HG02610 (cell line): Measurements from ENCODE around the gene B4GALT7.
"Not testable (repeated sequence)": the region's sequence is repeated elsewhere in the genome, so short reads cannot be mapped to it uniquely, and the experiment has no call there.

Experiments
- ATAC-seq: cut with Tn5 transposase; IDR thresholded peaks from one replicate; pipeline ENCODE4 v1.9.1; 2021; ENCODE audit warnings: mild to moderate bottlenecking, moderate library complexity; ENCODE audit not compliant: unreplicated experiment

Gene B4GALT7

DNA sequence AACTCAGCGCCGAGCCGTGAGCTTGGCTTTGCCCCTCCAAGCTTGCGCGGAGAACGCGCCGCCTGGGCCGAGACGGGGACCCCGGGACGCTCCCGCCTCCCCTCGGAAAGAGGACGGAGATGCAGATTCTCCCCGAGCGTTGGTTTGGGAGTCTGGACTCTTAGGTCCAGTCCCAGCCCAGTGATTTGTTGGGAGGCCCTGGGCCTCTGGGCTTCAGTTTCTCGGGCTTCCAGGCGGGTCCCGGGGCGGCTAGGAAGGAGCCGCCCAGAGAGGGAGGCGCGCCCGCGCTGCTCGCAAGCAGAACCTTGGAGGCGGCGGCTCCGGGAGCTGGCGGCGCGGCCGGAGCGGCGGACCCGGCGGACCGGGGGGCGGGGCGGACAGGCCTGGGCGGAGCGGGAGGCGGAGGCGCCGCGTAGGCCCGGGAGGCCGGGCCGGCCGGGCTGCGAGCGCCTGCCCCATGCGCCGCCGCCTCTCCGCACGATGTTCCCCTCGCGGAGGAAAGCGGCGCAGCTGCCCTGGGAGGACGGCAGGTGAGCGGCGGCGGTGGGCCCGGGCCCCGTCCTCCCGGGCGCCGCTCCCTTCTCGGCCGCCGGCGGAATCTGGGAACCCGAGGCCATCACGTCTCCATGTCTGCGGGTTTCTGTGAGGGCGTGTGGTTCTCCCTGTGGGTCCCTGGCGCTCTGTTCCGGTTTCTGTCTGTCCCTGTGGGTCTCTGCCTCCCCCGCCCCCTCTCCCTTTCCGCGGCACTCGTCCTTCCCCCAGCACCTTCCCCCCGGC, at the start of gene B4GALT7:
Gene B4GALT7 (plus strand): TSS at position 402 of the 777 bp plus-strand sequence. CDS start 79 bp downstream, at position 481.
- ATAC-seq: peak; percentile 81

DNA sequence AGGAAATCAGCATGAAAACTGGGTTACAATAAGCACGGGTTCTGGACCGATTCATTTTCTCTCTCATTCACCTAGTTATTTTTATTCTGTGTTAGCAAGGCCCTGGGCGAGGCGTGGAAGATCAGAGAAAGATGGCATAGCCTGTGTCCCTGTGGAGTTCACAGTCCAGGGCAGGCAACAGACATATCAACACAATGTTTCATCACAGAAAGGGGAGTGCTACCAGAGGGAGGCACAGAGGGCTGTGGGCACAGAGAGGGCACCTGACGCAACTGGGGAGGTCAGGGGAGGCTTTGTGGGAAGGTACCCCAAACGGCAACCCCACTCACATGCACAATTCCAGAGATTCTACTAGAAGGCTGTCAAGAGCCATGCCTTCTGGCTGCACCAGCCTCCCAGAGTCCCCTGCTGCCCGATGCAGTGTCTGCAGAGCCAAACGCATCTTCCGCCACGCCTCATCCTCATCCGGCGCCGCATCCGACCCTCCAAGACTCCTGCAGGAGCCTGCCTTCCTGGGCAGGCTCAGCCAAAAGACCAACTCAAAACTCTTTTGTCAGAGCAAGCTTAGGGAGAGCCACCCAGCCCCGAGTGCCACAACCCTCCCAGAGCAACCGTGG, 47.0 kb upstream of the B4GALT7 start:
- ATAC-seq: no peak

- peak; percentile 32 for ATAC-seq
Measured at GRCh38 chr5:177553671-177554429, 46.1 kb upstream of the B4GALT7 start.

DNA sequence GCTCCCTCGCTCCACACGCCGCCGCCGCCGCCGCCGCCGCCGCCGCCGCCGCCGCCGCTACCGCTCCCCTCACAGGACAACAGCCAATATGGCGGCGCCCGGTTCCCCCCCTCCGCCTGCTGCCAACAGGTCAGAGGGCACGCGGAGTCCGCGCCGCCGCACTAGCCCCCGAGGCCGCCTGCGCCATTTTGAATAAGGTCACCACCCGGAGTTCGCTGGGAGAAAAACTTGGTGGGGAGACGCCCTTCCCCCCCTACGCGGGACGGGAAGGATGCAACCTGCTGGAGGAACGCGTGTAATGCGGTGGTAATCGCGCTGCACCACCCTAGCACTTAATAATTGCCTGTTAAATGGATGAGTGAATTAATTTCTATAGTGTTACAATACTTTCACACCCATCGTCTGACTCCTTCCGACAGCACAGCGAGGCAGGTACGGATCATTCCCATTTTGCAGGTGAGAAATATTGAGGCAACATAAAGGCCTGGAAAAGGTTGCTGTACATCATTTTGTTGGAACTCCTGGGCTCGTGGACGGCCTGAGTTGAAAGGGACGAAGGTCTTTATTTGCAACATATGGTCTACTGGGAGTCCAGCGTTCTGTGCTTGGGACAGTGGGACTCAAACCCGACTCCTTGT, 45.3 kb upstream of the B4GALT7 start, which contains the start of gene FAM193B:
Gene FAM193B (minus strand): TSS at position 90 of the 638 bp plus-strand sequence. CDS start 105 bp downstream, outside the sequence.
- ATAC-seq: peak; percentile 93

GRCh38 chr5:177555228-177555627, 44.7 kb upstream of the B4GALT7 start:
- ATAC-seq: no peak

DNA sequence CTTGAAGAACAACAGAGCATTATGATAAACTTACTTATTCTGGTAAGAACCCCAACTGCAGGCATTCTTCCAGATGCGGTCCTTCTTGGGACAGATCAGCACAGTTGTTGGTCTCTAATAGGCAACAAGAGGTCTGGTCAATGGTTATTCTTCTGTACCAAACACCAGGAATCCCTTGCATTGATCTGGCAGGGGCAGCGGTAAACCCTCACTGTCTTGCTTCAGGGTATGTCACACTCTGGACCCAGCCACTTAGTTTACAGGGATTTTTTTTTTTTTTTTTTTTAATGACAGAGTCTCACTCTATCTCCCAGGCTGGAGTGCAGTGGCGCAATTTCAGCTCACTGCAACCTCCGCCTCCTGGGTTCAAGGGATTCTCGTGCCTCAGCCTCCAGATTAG, 44.3 kb upstream of the B4GALT7 start:
- ATAC-seq: no peak

DNA sequence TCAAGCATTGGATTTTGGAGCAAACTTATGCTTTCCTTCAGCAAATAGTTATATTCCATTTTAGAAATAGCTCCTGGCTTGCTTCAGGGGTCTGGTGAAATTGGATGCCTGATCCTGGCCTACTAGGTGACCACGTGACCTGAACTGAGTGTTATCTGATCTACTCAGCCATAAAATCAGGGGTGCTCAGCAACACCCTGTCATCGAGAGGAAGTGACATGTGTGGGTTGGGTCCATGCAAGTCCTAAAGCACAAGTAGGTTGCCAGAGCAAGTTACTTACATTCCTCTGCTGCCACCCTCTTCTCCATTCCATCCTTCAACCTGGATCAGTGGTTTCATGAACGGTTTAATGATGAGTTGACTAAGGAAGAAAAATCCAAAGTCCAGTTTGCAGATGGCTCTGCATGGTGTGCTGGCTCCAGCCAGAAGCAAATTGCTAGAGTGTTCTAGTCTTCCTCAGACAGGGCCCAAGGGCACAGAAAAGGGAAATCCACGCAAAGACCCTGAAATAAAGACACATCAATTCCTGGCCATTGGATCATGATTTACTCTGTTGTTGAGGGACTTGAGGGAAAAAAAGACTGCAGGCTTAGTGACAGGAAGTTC, 42.8 kb upstream of the B4GALT7 start:
- ATAC-seq: no peak

GRCh38 chr5:177557796-177558195, 42.1 kb upstream of the B4GALT7 start:
- no peak for ATAC-seq

- ATAC-seq: not testable (repeated sequence)
Measured at GRCh38 chr5:177559446-177559941, 40.4 kb upstream of the B4GALT7 start.

DNA sequence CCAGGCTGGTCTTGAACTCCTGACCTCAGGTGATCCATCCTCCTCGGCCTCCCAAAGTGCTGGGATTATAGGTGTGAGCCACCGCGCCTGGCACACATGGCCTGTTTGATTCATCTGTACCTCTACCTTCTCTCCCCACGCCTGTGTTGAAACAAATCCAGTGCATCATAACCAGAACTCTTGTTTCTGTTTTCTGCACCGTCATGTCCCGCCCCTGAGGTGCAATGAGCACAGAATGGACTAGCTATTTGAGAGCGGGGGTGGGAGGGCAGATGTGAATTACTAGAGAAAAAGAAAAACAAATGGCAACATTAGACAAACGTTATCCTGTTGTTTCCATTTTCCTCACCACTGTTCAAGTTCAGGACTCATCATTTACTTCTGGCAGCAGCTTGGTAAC, 34.9 kb upstream of the B4GALT7 start:
- no peak for ATAC-seq

GRCh38 chr5:177568326-177568725, 31.6 kb upstream of the B4GALT7 start:
- ATAC-seq: no peak

DNA sequence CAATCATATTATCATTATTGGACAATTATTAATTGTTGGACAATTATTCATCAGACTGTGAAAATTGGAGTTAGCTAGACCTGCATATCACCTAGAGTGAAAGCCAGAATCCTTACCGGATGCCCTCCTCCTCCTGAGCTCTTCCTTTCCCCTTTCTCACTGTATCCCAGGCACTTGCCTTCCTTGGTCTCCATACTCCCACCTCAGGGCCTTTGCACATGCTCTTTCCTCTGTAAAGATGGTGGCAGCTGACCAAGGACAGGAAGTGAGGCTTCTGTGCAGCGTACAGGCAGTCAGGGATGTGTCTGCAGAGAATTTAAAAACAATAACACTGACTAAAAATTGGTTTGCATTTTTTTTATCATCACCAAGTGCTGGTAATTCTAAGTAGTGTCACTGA, 30.0 kb upstream of the B4GALT7 start:
- ATAC-seq: no peak

- ATAC-seq: no peak
Measured at GRCh38 chr5:177575488-177575887, 24.4 kb upstream of the B4GALT7 start.

DNA sequence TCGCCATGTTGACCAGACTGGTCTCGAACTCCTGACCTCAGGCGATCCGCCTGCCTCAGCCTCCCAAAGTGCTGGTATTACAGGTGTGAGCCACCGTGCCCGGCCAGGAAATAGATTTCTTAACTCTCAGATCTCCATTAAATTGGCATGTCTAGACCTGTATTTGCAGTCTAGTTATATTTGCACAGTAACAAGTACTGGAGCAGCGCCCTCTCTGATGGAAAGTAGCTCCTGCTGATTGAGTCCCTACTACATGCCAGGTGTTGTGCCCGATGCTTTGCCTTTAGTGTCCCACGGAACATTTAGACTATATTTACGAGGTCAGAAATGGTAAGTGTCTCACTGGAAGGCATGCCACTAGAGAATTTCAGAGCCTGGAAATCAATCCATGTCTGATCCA, 23.8 kb upstream of the B4GALT7 start:
- ATAC-seq: no peak

GRCh38 chr5:177578316-177578715, 21.6 kb upstream of the B4GALT7 start:
- ATAC-seq: no peak

- ATAC-seq: no peak
Measured at GRCh38 chr5:177588413-177588909, 11.5 kb upstream of the B4GALT7 start.

- no peak for ATAC-seq
Measured at GRCh38 chr5:177590406-177590805, 9.5 kb upstream of the B4GALT7 start.

DNA sequence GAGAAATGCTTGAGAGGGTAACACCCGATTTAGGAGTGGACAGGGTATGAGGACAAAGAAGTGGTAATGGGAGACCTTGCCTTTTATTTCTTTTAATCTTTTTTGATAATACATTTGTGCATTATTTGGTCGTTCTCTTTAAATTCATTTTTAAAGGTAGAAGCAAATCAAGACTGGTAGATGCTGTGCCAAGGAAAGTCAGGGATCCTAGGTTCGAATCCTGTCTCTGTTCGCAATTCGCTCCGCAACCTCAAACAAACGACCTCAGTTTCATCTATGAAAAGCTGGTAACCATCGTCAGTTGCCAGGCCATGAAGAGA, 8.3 kb upstream of the B4GALT7 start:
- ATAC-seq: no peak

DNA sequence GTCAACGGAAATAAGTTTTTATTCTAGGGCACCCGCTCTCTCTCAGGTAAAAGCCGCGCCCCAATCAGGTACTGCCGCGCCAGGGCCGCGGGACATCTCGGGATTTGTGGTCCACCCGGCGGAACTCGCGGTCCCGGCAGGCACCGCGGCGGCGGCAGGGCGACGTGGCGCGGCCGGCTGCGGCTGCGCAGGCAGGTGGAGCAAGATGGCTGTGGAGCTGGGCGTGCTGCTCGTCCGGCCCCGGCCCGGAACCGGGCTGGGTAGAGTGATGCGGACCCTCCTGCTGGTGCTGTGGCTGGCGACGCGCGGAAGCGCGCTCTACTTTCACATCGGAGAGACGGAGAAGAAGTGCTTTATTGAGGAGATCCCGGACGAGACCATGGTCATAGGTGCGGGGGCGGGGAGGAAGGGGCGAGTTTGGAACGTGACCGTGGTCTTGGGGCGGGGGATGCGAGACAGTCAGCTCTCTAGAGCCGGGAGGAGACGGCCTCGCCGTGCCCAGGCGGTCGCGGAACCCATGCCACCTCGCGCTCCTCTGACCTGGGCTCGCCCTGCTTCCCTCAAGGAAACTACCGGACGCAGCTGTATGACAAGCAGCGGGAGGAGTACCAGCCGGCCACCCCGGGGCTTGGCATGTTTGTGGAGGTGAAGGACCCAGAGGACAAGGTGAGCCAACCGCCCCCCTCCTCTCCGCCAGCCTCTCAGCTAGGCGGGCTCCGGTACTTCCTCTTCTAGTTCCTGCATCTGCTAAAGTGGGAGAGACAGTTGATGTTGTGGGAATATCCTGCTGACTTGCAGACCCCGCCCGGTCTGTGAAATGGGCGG, 7.7 kb upstream of the B4GALT7 start, which contains the start of gene TMED9:
Gene TMED9 (plus strand): TSS at position 194 of the 825 bp plus-strand sequence. CDS start 12 bp downstream, at position 206.
- peak; percentile 86 for ATAC-seq
